Peyer's patch (tissue), 4 donors: ENCODE data around the gene RANBP3. TPM values are rescaled to one million over a fixed set of nuclear protein-coding genes. Genes with fewer than 3 reads are reported as not detected.

Experiments
- DNase-seq, 3 donors: peaks; one replicate each; pipeline ENCODE4 v3.0.0-alpha.2; 2017 to 2019
- H3K27ac ChIP-seq, 4 donors: fragments of 200-600 bp; sonication (generic); one replicate each; pipeline ENCODE4 v1.5.1; 2016 to 2019
- H3K27me3 ChIP-seq, 2 donors: fragments of 200-600 bp; sonication (generic); one replicate each; pipeline ENCODE4 v1.5.1; 2019
- H3K36me3 ChIP-seq, 3 donors: fragments of 200-600 bp; sonication (generic); one replicate each; pipeline ENCODE4 v1.5.1; 2016 to 2019
- H3K4me1 ChIP-seq, 4 donors: fragments of 200-600 bp; sonication (generic); one replicate each; pipeline ENCODE4 v1.5.1; 2016 to 2019
- H3K4me3 ChIP-seq, 4 donors: fragments of 200-600 bp; sonication (generic); 1 replicate in 3 of 4; 2 replicates in 1 of 4; pipeline ENCODE4 v1.5.1; 2016 to 2019; ENCODE audit warnings: mild to moderate bottlenecking in 1 of 4
- H3K9me3 ChIP-seq, 4 donors: fragments of 200-600 bp; sonication (generic); one replicate each; pipeline ENCODE4 v1.5.1; 2016 to 2019; ENCODE audit warnings: mild to moderate bottlenecking in 1 of 4
- POLR2A ChIP-seq, 2 donors: fragments of 450-650 bp; IDR thresholded peaks; one replicate each; pipeline ENCODE4 v1.5.1; 2017; ENCODE audit warnings: antibody characterized with exemption in 2 of 2, mild to moderate bottlenecking in 2 of 2, moderate library complexity in 2 of 2
- total RNA-seq, 4 donors: library from RNA; depleted of rRNA; stranded (reverse); fragments of >200 nt; gene quantifications; one replicate each; pipeline ENCODE4 v1.1.0, GENCODE V29; 2016
- TF ChIP-seq, protein P1 (sequence below), 6 experiments: fragments of 450-650 bp in 4 of 6; fragments of 200-600 bp in 2 of 6; sonication (generic) in 1 of 6; IDR thresholded peaks; one replicate each; pipeline ENCODE4 v1.5.1; 2017 to 2019; ENCODE audit warnings: antibody characterized with exemption in 6 of 6, mild to moderate bottlenecking in 3 of 6, moderate library complexity in 1 of 6

Gene RANBP3
- total RNA-seq, 4 donors from 2014 or later, result 59.7 to 104 (median 91.1) TPM

DNA sequence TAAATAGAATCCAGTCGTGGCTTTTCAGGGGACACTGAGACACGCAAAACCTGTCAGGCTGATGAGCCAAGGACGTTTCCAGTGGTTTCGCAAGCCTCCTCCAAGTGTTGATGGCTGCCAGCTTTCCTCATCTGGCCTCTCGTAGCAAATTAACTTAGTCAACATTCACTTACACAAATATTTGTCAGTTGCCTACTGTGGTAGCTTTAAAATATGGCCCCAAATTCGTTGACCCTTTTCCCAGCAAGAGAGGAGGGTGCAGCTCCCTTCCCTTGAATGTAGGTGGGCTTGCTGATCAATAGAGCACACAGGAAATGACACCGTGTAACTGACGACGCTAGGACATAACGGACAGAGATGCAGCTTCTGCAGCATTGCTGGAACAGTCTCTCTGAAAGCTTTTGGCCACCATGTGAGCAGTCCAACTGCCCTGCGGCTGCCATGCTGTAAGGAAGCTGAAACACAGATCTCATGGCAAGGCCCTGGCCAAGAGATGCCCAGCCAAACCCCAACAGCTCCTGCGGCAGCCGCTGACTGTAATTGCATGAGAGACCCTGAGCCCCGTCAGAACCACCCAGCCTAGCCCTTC, 5.5 kb upstream of the RANBP3 start:
- Histone ChIP-seq H3K27me3 (no peaks in the 10 kb centered on the region), H3K4me1 (peaks cover 0 to 16% (median 1%) of the 10 kb centered on the region in 4 donors), H3K27ac (peak overlapping the region in 1 of 4 donors; percentile 2), H3K36me3 (no peaks in the 10 kb centered on the region), H3K4me3 (no peak overlapping the region), H3K9me3 (no peaks in the 10 kb centered on the region)
- no peak for DNase-seq
- no peak for TF ChIP-seq POLR2A (IDR thresholded peaks at IDR 0.05)
- TF ChIP-seq, protein P1, sequence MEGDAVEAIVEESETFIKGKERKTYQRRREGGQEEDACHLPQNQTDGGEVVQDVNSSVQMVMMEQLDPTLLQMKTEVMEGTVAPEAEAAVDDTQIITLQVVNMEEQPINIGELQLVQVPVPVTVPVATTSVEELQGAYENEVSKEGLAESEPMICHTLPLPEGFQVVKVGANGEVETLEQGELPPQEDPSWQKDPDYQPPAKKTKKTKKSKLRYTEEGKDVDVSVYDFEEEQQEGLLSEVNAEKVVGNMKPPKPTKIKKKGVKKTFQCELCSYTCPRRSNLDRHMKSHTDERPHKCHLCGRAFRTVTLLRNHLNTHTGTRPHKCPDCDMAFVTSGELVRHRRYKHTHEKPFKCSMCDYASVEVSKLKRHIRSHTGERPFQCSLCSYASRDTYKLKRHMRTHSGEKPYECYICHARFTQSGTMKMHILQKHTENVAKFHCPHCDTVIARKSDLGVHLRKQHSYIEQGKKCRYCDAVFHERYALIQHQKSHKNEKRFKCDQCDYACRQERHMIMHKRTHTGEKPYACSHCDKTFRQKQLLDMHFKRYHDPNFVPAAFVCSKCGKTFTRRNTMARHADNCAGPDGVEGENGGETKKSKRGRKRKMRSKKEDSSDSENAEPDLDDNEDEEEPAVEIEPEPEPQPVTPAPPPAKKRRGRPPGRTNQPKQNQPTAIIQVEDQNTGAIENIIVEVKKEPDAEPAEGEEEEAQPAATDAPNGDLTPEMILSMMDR (IDR thresholded peaks at IDR 0.05), result no peak

DNA sequence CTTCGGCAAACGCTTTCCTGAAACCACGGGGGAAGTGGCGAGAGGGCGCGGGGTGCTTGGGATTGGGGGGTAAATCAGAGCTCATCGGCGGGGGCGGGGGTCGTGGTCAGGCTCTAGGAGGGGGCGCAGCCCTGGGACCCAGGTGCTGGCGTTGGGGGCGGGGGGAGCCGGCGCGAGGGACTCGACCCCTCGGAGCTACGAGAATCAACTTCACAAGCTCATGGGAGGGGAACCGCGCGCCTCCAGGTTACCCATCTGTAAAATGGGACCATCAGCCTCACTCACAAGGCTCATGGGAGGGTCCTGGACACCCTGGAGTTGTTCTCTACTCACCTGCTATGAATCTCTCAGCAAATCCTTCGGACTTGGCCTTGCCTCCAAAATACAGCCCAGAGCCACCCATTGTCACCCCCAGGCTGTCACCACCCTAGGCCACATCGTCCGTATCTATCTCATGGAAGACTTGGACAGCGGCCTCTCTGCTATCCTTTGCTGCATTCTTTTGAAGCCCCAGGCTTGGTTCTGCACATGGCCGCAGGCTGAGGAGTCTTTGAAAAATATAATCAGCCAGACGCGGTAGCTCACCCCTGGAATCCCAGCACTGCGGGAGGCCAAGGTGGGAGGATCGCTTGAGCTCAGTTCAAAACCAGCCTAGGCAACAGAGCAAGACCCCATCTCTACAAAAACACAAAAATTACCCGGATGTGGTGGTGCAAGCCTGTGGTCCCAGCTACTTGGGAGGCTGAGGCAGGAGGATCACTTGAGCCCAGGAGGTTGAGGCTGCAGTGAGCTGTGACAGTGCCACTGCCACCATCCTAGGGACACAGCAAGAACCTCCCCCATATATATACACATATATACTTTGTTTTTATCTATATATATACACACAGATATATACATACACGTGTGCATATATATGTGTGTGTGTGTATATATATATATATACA, 939 bp upstream of the RANBP3 start:
- no peak for DNase-seq
- Histone ChIP-seq H3K27me3 (no peaks in the 10 kb centered on the region), H3K36me3 (peaks cover 0 to 3% (median 0%) of the 10 kb centered on the region in 3 donors), H3K4me3 (peak overlapping the region; percentile 92 to 98 (median 96)), H3K27ac (peak overlapping the region; percentile 80 to 92 (median 90)), H3K9me3 (no peaks in the 10 kb centered on the region), H3K4me1 (peaks cover 5 to 53% (median 29%) of the 10 kb centered on the region in 4 donors)
- TF ChIP-seq, protein P1 (IDR thresholded peaks at IDR 0.05), result no peak
- no peak for TF ChIP-seq POLR2A (IDR thresholded peaks at IDR 0.05)

DNA sequence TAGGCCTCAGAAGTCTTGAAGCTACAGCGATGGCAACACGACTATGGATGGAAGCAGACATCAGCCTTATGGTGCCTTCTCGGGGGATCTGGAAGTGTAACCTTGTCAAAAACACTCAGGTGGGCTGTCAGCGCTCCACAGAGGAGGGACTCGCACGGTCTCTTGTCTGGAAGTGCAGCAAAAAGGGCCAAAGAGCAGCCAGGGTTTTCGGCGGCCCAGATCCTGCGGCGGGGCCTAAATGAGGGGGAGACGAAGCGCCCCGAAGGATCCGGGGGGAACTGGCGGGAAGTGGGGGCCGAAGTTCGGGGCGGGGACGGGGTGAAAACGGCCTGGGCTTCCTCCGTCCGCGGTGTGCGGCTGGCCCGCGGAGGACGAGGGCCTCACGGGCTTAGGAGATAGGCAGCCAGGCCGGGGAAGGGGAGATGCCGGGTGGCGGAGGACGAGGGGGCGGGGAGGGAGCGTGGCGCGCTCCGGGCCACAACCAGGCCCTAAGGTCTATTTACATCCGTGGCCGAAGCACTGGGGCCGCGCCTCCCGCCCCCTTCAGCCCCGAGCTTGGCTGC, 637 bp downstream of the RANBP3 start:
- Histone ChIP-seq H3K36me3 (peaks cover 0 to 13% (median 0%) of the 10 kb centered on the region in 3 donors), H3K4me1 (peaks cover 5 to 60% (median 29%) of the 10 kb centered on the region in 4 donors), H3K27me3 (no peaks in the 10 kb centered on the region), H3K9me3 (no peaks in the 10 kb centered on the region), H3K4me3 (peak overlapping the region; percentile 92 to 98 (median 96)), H3K27ac (peak overlapping the region; percentile 80 to 92 (median 90))
- no peak for DNase-seq
- TF ChIP-seq POLR2A (IDR thresholded peaks at IDR 0.05), result no peak
- TF ChIP-seq, protein P1 (IDR thresholded peaks at IDR 0.05), result no peak

DNA sequence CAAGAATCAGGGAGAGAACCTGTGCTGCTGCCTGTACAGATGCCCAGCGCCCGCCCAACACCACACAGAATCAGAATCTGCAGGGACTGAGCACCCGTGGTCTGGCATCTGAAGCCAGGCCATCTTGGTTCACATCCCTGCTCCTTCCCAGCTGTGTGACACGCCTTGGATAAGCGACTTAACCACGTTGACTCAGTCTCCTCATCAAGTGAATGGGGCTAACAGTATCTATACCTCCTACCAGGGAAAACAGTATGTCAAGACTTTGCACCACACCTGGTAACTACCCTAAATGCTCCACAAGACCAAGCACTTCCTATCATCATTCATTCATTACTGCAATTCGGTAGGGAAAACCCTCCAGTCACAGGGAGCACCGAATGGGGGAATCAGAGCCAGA, 1.2 kb downstream of the RANBP3 start:
- peak overlapping the region in 2 of 4 donors; percentile 80 to 92 for H3K27ac ChIP-seq
- peak overlapping the region; percentile 92 to 98 (median 96) for H3K4me3 ChIP-seq
- no peaks in the 10 kb centered on the region for H3K9me3 ChIP-seq
- peaks cover 5 to 60% (median 29%) of the 10 kb centered on the region in 4 donors for H3K4me1 ChIP-seq
- no peaks in the 10 kb centered on the region for H3K27me3 ChIP-seq
- DNase-seq, result no peak
- TF ChIP-seq, protein P1 (IDR thresholded peaks at IDR 0.05), result no peak
- TF ChIP-seq POLR2A (IDR thresholded peaks at IDR 0.05), result no peak
- H3K36me3 ChIP-seq, result peaks cover 0 to 13% (median 0%) of the 10 kb centered on the region in 3 donors

DNA sequence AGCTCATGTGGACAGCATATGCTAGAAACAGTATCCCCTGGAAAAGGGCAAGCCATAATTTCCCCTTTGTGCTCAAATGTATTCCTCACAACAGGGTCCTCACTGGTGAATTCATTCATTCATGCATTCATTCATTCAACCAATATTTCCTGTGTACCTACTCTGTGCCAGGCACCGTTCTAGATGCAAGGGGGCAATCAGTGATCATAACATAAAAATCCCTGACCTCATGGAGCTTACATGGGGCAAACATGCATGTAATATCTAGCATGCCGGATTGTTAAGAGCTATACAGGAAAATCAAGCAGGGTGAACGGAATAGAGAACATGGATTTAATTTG, 2.6 kb downstream of the RANBP3 start:
- Histone ChIP-seq H3K9me3 (no peaks in the 10 kb centered on the region), H3K4me3 (no peak overlapping the region), H3K36me3 (peaks cover 0 to 13% (median 0%) of the 10 kb centered on the region in 3 donors), H3K4me1 (peaks cover 5 to 60% (median 29%) of the 10 kb centered on the region in 4 donors), H3K27me3 (no peaks in the 10 kb centered on the region), H3K27ac (peak overlapping the region in 1 of 4 donors; percentile 7)
- no peak for DNase-seq
- no peak for TF ChIP-seq POLR2A (IDR thresholded peaks at IDR 0.05)
- TF ChIP-seq, protein P1 (IDR thresholded peaks at IDR 0.05), result no peak
